Measurements from ENCODE around the gene CD2.

CD2 gene, protein sequence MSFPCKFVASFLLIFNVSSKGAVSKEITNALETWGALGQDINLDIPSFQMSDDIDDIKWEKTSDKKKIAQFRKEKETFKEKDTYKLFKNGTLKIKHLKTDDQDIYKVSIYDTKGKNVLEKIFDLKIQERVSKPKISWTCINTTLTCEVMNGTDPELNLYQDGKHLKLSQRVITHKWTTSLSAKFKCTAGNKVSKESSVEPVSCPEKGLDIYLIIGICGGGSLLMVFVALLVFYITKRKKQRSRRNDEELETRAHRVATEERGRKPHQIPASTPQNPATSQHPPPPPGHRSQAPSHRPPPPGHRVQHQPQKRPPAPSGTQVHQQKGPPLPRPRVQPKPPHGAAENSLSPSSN

GRCh38 chr1:116754198-116754977 is at the start of gene CD2:
TSS of gene CD2 (plus strand) at chr1:116754430. CDS start at chr1:116754493, 63 bp downstream.
- Histone ChIP-seq H3K4me3 (ENCODE audit: low read length in 2 of 2) (peak within 1 kb of the TSS; percentile 25 to 70), H3K9me3 (ENCODE audit: control insufficient read depth in 2 of 2, low read length in 2 of 2) (no peaks in the 10 kb centered on the region)

GRCh38 chr1:116706123-116706522 is 48.1 kb upstream of the CD2 start:
- no peak overlapping the region for H3K27ac ChIP-seq (ENCODE audit: low read depth in 2 of 2, low read length in 2 of 2)
- no peaks in the 10 kb centered on the region for H3K27me3 ChIP-seq (ENCODE audit: control insufficient read depth in 2 of 2, insufficient read depth in 2 of 2, low read length in 2 of 2)
- H3K9ac ChIP-seq (ENCODE audit: low read depth in 1 of 2, low read length in 2 of 2), result no peak overlapping the region
- no peaks in the 10 kb centered on the region for H3K4me1 ChIP-seq (ENCODE audit: control insufficient read depth in 2 of 2, insufficient read depth in 2 of 2, low read length in 2 of 2)
- H3K36me3 ChIP-seq (ENCODE audit: control insufficient read depth in 2 of 2, insufficient read depth in 2 of 2, low read length in 2 of 2), result no peaks in the 10 kb centered on the region
- H3K4me3 ChIP-seq (ENCODE audit: low read length in 2 of 2), result no peak overlapping the region
- no peaks in the 10 kb centered on the region for H3K9me3 ChIP-seq (ENCODE audit: control insufficient read depth in 2 of 2, low read length in 2 of 2)

More at GRCh38 chr1:116754198-116754977, at the start of gene CD2:
- H3K36me3 ChIP-seq (ENCODE audit: control insufficient read depth in 2 of 2, insufficient read depth in 2 of 2, low read length in 2 of 2), result no peaks in the 10 kb centered on the region
- peak within 1 kb of the TSS in 1 of 2 donors; percentile 56 for H3K9ac ChIP-seq (ENCODE audit: low read depth in 1 of 2, low read length in 2 of 2)
- H3K27me3 ChIP-seq (ENCODE audit: control insufficient read depth in 2 of 2, insufficient read depth in 2 of 2, low read length in 2 of 2), result no peaks in the 10 kb centered on the region
- no peaks in the 10 kb centered on the region for H3K4me1 ChIP-seq (ENCODE audit: control insufficient read depth in 2 of 2, insufficient read depth in 2 of 2, low read length in 2 of 2)
- H3K27ac ChIP-seq (ENCODE audit: low read depth in 2 of 2, low read length in 2 of 2), result peak within 1 kb of the TSS; percentile 12 to 56

GRCh38 chr1:116706841-116707240 is 47.4 kb upstream of the CD2 start:
- Histone ChIP-seq H3K4me3 (ENCODE audit: low read length in 2 of 2) (no peak overlapping the region), H3K36me3 (ENCODE audit: control insufficient read depth in 2 of 2, insufficient read depth in 2 of 2, low read length in 2 of 2) (no peaks in the 10 kb centered on the region), H3K4me1 (ENCODE audit: control insufficient read depth in 2 of 2, insufficient read depth in 2 of 2, low read length in 2 of 2) (no peaks in the 10 kb centered on the region), H3K9ac (ENCODE audit: low read depth in 1 of 2, low read length in 2 of 2) (no peak overlapping the region), H3K9me3 (ENCODE audit: control insufficient read depth in 2 of 2, low read length in 2 of 2) (no peaks in the 10 kb centered on the region), H3K27ac (ENCODE audit: low read depth in 2 of 2, low read length in 2 of 2) (no peak overlapping the region), H3K27me3 (ENCODE audit: control insufficient read depth in 2 of 2, insufficient read depth in 2 of 2, low read length in 2 of 2) (no peaks in the 10 kb centered on the region)

- Histone ChIP-seq H3K9ac (ENCODE audit: low read depth in 1 of 2, low read length in 2 of 2) (no peak overlapping the region), H3K4me3 (ENCODE audit: low read length in 2 of 2) (no peak overlapping the region), H3K27ac (ENCODE audit: low read depth in 2 of 2, low read length in 2 of 2) (no peak overlapping the region), H3K4me1 (ENCODE audit: control insufficient read depth in 2 of 2, insufficient read depth in 2 of 2, low read length in 2 of 2) (no peaks in the 10 kb centered on the region), H3K27me3 (ENCODE audit: control insufficient read depth in 2 of 2, insufficient read depth in 2 of 2, low read length in 2 of 2) (no peaks in the 10 kb centered on the region), H3K36me3 (ENCODE audit: control insufficient read depth in 2 of 2, insufficient read depth in 2 of 2, low read length in 2 of 2) (no peaks in the 10 kb centered on the region), H3K9me3 (ENCODE audit: control insufficient read depth in 2 of 2, low read length in 2 of 2) (no peaks in the 10 kb centered on the region)
These were observed 45.9 kb upstream of the CD2 start for GRCh38 chr1:116708255-116708900.

GRCh38 chr1:116709666-116710167 is 44.5 kb upstream of the CD2 start:
- Histone ChIP-seq H3K27me3 (ENCODE audit: control insufficient read depth in 2 of 2, insufficient read depth in 2 of 2, low read length in 2 of 2) (no peaks in the 10 kb centered on the region), H3K27ac (ENCODE audit: low read depth in 2 of 2, low read length in 2 of 2) (no peak overlapping the region), H3K9me3 (ENCODE audit: control insufficient read depth in 2 of 2, low read length in 2 of 2) (no peaks in the 10 kb centered on the region), H3K4me1 (ENCODE audit: control insufficient read depth in 2 of 2, insufficient read depth in 2 of 2, low read length in 2 of 2) (no peaks in the 10 kb centered on the region), H3K36me3 (ENCODE audit: control insufficient read depth in 2 of 2, insufficient read depth in 2 of 2, low read length in 2 of 2) (no peaks in the 10 kb centered on the region), H3K9ac (ENCODE audit: low read depth in 1 of 2, low read length in 2 of 2) (no peak overlapping the region), H3K4me3 (ENCODE audit: low read length in 2 of 2) (no peak overlapping the region)

GRCh38 chr1:116710420-116711262 is 43.6 kb upstream of the CD2 start:
- H3K9ac ChIP-seq (ENCODE audit: low read depth in 1 of 2, low read length in 2 of 2), result no peak overlapping the region
- no peaks in the 10 kb centered on the region for H3K27me3 ChIP-seq (ENCODE audit: control insufficient read depth in 2 of 2, insufficient read depth in 2 of 2, low read length in 2 of 2)
- no peak overlapping the region for H3K4me3 ChIP-seq (ENCODE audit: low read length in 2 of 2)
- H3K4me1 ChIP-seq (ENCODE audit: control insufficient read depth in 2 of 2, insufficient read depth in 2 of 2, low read length in 2 of 2), result no peaks in the 10 kb centered on the region
- no peak overlapping the region for H3K27ac ChIP-seq (ENCODE audit: low read depth in 2 of 2, low read length in 2 of 2)
- H3K9me3 ChIP-seq (ENCODE audit: control insufficient read depth in 2 of 2, low read length in 2 of 2), result no peaks in the 10 kb centered on the region
- H3K36me3 ChIP-seq (ENCODE audit: control insufficient read depth in 2 of 2, insufficient read depth in 2 of 2, low read length in 2 of 2), result no peaks in the 10 kb centered on the region

DNA sequence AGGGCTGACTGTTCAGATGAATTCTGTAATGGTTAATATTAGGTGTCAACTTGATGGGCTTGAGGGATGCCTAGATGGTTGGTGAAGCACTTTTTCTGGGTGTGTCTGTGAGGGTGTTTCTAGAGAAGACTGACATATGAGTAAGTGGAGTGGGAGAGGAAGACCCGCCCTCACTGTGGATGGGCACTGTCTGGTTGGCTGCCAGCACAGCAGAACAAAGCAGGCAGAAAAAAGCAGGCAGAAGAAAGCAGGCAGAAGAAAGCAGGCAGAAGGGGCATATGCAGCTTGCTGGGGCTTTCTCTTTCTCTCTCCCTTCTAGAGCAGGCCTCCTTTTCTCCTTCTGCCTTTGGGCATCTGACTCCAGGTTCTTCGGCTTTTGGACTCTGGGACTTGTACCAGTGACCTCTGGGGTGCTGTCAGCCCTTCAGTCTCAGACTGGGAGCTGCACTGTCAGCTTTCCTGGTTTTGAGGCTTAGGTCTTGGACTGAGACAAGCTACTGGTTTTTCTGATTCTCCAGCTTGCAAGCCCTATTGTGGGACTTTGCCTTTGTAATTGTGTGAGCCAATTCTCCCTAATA is 42.9 kb upstream of the CD2 start:
- H3K27me3 ChIP-seq (ENCODE audit: control insufficient read depth in 2 of 2, insufficient read depth in 2 of 2, low read length in 2 of 2), result no peaks in the 10 kb centered on the region
- no peak overlapping the region for H3K27ac ChIP-seq (ENCODE audit: low read depth in 2 of 2, low read length in 2 of 2)
- no peak overlapping the region for H3K9ac ChIP-seq (ENCODE audit: low read depth in 1 of 2, low read length in 2 of 2)
- H3K4me3 ChIP-seq (ENCODE audit: low read length in 2 of 2), result no peak overlapping the region
- H3K36me3 ChIP-seq (ENCODE audit: control insufficient read depth in 2 of 2, insufficient read depth in 2 of 2, low read length in 2 of 2), result no peaks in the 10 kb centered on the region
- H3K4me1 ChIP-seq (ENCODE audit: control insufficient read depth in 2 of 2, insufficient read depth in 2 of 2, low read length in 2 of 2), result no peaks in the 10 kb centered on the region
- H3K9me3 ChIP-seq (ENCODE audit: control insufficient read depth in 2 of 2, low read length in 2 of 2), result no peaks in the 10 kb centered on the region

DNA sequence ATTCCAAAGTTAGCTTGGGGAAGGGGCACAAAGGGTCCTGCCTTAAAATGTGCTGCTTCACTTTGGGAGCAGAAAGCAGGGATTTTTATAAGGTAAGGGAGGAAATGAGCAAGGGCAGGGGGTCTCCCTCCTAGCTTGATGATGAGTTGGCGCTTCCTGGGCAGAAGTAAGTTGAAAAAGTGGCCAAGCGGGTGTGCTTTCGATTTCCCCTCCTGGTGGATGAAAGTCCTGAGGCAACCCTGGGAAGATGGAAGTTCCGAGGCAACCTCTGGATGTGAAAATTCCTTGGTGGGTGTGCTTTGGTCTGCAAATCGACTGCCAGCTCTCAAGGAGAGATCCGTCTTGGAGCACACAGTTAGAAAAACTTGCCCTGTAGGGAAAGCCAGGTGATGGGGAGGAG is 41.7 kb upstream of the CD2 start:
- Histone ChIP-seq H3K9ac (ENCODE audit: low read depth in 1 of 2, low read length in 2 of 2) (no peak overlapping the region), H3K27ac (ENCODE audit: low read depth in 2 of 2, low read length in 2 of 2) (no peak overlapping the region), H3K9me3 (ENCODE audit: control insufficient read depth in 2 of 2, low read length in 2 of 2) (no peaks in the 10 kb centered on the region), H3K4me3 (ENCODE audit: low read length in 2 of 2) (no peak overlapping the region), H3K4me1 (ENCODE audit: control insufficient read depth in 2 of 2, insufficient read depth in 2 of 2, low read length in 2 of 2) (no peaks in the 10 kb centered on the region), H3K27me3 (ENCODE audit: control insufficient read depth in 2 of 2, insufficient read depth in 2 of 2, low read length in 2 of 2) (no peaks in the 10 kb centered on the region), H3K36me3 (ENCODE audit: control insufficient read depth in 2 of 2, insufficient read depth in 2 of 2, low read length in 2 of 2) (no peaks in the 10 kb centered on the region)

DNA sequence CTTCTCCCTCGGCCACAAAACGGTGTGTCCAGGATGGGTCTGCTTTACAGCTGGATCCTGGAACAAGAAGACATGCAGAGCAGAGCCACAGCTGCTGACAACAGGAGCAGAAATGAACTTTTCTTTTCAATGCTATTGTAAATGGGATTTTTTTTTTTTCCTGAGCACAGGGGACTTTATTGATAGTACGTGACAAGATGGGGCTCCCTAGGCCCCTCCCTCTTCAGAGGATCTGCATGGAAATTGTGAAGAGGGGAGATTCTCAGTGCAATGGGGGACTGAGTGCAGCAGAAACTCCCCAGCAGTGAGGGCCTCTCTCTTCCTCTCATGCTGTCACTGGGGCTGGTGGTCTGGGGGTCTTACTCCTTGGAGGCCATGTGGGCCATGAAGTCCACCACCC is 40.8 kb upstream of the CD2 start:
- Histone ChIP-seq H3K27me3 (ENCODE audit: control insufficient read depth in 2 of 2, insufficient read depth in 2 of 2, low read length in 2 of 2) (no peaks in the 10 kb centered on the region), H3K27ac (ENCODE audit: low read depth in 2 of 2, low read length in 2 of 2) (no peak overlapping the region), H3K9me3 (ENCODE audit: control insufficient read depth in 2 of 2, low read length in 2 of 2) (no peaks in the 10 kb centered on the region), H3K4me3 (ENCODE audit: low read length in 2 of 2) (no peak overlapping the region), H3K4me1 (ENCODE audit: control insufficient read depth in 2 of 2, insufficient read depth in 2 of 2, low read length in 2 of 2) (no peaks in the 10 kb centered on the region), H3K9ac (ENCODE audit: low read depth in 1 of 2, low read length in 2 of 2) (no peak overlapping the region), H3K36me3 (ENCODE audit: control insufficient read depth in 2 of 2, insufficient read depth in 2 of 2, low read length in 2 of 2) (no peaks in the 10 kb centered on the region)
